HL-60 (cell line): ENCODE data around the gene JAKMIP1.

Experiments
- CTCF ChIP-seq: IDR thresholded peaks from one replicate; pipeline ENCODE4 v1.5.1; 2011; ENCODE audit warnings: low read length, control low read depth, inconsistent platforms; ENCODE audit not compliant: insufficient read depth
- GABPA ChIP-seq: IDR thresholded peaks from 2 replicates; pipeline ENCODE4 v1.6.1; 2012; ENCODE audit warnings: low read depth
- POLR2AphosphoS5 ChIP-seq: IDR thresholded peaks from 2 replicates; pipeline ENCODE4 v1.6.1; 2012; ENCODE audit warnings: low read depth
- REST ChIP-seq: IDR thresholded peaks from 2 replicates; pipeline ENCODE4 v1.6.1; 2012; ENCODE audit warnings: low read depth; ENCODE audit not compliant: insufficient replicate concordance

- no peak for TF ChIP-seq CTCF
- no peak for TF ChIP-seq POLR2AphosphoS5
- no peak for TF ChIP-seq GABPA
- no peak for TF ChIP-seq REST
Measured at GRCh38 chr4:6198768-6199421, 1.5 kb downstream of the JAKMIP1 start.
